GM19397 (cell line): ENCODE data around the gene ARHGEF7.

Source experiments
- ATAC-seq: cut with Tn5 transposase; IDR thresholded peaks from one replicate; pipeline ENCODE4 v1.9.1; 2021; ENCODE audit warnings: mild to moderate bottlenecking, moderate library complexity; ENCODE audit not compliant: unreplicated experiment

The ARHGEF7 gene

GRCh38 chr13:111111376-111111937 lies 3.7 kb upstream of the ARHGEF7 start:
- ATAC-seq = no peak

- ATAC-seq = no peak
These were observed 2.9 kb upstream of the ARHGEF7 start for GRCh38 chr13:111112196-111112595.

- no peak for ATAC-seq
These were observed 599 bp upstream of the ARHGEF7 start for GRCh38 chr13:111114362-111115060.

- no peak for ATAC-seq
These were observed 933 bp downstream of the ARHGEF7 start for GRCh38 chr13:111115965-111116521.

GRCh38 chr13:111116856-111117255 lies 1.7 kb downstream of the ARHGEF7 start:
- no peak for ATAC-seq

- no peak for ATAC-seq
These were observed 2.2 kb downstream of the ARHGEF7 start for GRCh38 chr13:111117289-111117688.

GRCh38 chr13:111117961-111118360 lies 2.9 kb downstream of the ARHGEF7 start:
- no peak for ATAC-seq

- no peak for ATAC-seq
These were observed 3.9 kb downstream of the ARHGEF7 start for GRCh38 chr13:111118898-111119607.

GRCh38 chr13:111119966-111120365 lies 4.9 kb downstream of the ARHGEF7 start:
- no peak for ATAC-seq

GRCh38 chr13:111120422-111120821 lies 5.3 kb downstream of the ARHGEF7 start:
- ATAC-seq = no peak

- no peak for ATAC-seq
These were observed 5.8 kb downstream of the ARHGEF7 start for GRCh38 chr13:111120913-111121312.

GRCh38 chr13:111121506-111121905 lies 6.4 kb downstream of the ARHGEF7 start:
- no peak for ATAC-seq

GRCh38 chr13:111122056-111122455 lies 6.9 kb downstream of the ARHGEF7 start:
- no peak for ATAC-seq

- ATAC-seq = no peak
These were observed 7.5 kb downstream of the ARHGEF7 start for GRCh38 chr13:111122631-111123030.

- no peak for ATAC-seq
These were observed 8.1 kb downstream of the ARHGEF7 start for GRCh38 chr13:111123221-111123620.

GRCh38 chr13:111123649-111124048 lies 8.5 kb downstream of the ARHGEF7 start:
- ATAC-seq = no peak

GRCh38 chr13:111126509-111126908 lies 11.4 kb downstream of the ARHGEF7 start:
- ATAC-seq = no peak

GRCh38 chr13:111129465-111130115 lies 14.5 kb downstream of the ARHGEF7 start:
- peak; percentile 94 for ATAC-seq

GRCh38 chr13:111130116-111130508 lies 15.0 kb downstream of the ARHGEF7 start:
- ATAC-seq = no peak

- no peak for ATAC-seq
These were observed 15.9 kb downstream of the ARHGEF7 start for GRCh38 chr13:111131048-111131447.

GRCh38 chr13:111131611-111132010 lies 16.5 kb downstream of the ARHGEF7 start:
- ATAC-seq = no peak
